Dermis blood vessel endothelial cell (primary cell): Measurements from ENCODE around the gene LIPT1. TPM values are rescaled to one million over a fixed set of nuclear protein-coding genes. Genes with fewer than 3 reads are reported as not detected.
"Not testable (repeated sequence)": the region's sequence is repeated elsewhere in the genome, so short reads cannot be mapped to it uniquely, and the experiment has no call there.

Source experiments
- DNase-seq: peaks from one replicate; pipeline ENCODE4 v3.0.0; 2010
- total RNA-seq: library from RNA; depleted of rRNA; stranded (reverse); fragments of >200 nt; gene quantifications from 2 replicates; pipeline ENCODE4 v1.2.3, GENCODE V29; 2014

LIPT1 gene
- total RNA-seq, 1 donor from 2014 or later: 7.5 TPM

DNA sequence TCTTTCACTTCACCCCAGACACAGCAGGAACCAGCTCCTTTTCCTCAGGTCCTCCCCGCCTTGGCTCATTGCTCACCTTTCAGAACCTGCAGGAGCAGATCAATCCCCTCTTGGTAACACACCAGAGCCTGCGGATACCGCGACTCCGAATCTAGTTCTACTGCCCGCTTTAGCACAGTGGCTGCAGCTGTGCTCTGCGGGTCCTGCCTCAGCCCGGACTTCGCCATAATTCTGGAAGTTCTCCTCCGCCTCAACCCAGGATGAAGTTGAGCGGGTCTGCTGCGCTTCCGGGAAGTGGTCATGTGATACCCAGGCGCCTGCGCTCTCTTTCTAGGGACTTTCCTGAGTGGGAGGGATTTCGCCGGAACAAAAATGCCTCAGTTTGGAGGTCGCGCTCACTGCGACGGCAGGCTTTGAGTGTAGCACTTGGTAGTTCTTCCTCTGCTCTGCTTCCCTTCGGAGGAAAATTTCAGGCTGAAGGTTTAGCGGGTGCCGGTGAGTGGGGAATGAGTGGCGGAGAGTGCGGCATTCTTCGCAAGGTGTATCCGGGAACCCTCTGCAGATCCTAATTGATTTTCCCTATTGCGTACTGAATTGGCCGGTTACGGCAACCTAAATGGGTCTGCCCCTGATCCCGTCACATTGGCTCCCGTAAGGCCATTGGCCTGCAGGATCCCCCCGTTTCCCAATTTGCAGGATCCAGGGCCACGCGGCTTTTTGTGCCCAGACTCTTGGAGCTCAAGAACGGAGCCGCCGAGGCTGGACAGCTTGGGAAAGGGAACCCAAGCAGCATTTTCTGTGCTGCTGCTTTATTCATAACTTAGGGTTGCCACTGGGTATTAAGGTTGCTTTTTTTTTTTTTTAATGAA is 26.2 kb downstream of the LIPT1 start, which contains the start of the genes MITD1 and MRPL30:
MITD1 (minus strand) TSS at position 304 of the 869 bp plus-strand sequence; CDS start at position 227, 77 bp downstream.
MRPL30 (plus strand) TSS at position 430 of the 869 bp plus-strand sequence. CDS start 5,020 bp downstream, outside the sequence.
- peak; percentile 98 for DNase-seq

DNA sequence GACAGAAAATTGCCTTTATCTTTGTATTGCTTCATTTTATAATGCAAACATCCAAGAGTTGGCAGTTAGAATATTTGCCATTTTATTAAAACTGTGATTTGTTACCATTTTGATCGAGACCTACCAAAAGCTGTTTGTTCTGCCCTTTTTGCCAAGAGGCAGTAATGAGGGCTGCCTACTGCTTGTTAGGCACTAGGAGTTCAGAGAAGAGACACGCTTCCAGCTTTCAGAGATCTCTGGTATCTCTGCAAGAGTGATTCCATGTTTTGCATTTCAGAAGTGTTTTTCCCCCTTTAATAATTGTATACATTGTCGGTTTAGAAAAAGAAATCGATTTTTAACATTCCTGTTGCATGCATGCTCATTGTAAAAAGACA is 26.8 kb downstream of the LIPT1 start:
- peak; percentile 12 for DNase-seq

DNA sequence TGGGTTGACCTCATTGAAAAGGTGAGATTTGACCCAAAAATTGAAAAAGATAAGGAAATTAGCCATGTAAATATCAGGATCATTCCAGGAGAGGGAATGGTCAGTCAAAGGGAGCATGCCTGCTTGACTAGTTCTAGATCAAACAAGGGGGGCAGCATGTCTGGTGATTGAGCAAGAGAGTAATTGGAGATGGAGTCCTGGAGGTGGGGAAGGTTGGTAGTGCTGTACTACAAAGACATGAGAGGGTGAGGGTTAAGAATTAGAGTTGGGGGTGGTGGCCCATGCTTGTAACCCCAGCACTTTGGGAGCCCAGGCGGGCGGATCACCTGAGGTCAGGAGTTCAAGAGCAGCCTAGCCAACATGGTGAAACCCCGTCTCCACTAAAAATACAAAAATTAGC is 28.3 kb downstream of the LIPT1 start:
- DNase-seq: no peak

DNA sequence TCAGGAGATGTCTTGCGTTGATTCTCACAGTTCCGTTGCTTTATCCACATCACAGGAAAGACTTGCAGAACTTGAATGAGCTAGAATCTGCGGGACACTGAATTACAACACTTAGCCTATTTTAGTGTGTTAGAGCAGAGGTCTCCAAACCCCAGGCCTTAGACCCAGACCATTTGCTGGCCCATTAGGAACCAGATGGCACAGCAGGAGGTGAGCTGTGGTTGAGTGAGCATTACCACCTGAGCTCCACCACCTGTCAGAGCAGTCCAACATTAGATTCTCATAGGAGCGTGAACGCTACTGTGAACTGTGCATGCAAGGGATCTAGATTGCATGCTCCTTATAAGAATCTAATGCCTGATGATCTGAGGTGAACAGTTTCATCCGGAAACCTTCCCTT is 30.0 kb downstream of the LIPT1 start:
- no peak for DNase-seq

DNA sequence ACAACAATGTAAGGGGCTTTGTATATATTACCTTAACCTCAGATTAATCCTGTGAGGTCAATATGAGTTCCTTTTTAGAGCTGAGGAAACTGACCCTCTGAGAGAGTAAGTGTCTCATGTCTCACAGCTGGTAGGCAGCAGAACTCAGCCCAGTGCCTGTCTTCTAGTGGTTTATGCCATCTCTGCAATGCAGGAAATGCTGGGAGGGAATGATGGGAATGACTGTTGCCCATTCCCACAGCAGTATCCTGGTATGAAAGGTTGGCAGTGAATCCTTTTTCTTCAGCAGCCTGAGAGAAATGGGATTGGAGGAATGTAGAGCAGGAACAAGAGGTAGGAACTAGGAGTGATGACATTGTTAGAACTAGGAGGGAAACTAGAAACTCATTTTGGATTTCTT is 32.2 kb downstream of the LIPT1 start:
- no peak for DNase-seq

DNA sequence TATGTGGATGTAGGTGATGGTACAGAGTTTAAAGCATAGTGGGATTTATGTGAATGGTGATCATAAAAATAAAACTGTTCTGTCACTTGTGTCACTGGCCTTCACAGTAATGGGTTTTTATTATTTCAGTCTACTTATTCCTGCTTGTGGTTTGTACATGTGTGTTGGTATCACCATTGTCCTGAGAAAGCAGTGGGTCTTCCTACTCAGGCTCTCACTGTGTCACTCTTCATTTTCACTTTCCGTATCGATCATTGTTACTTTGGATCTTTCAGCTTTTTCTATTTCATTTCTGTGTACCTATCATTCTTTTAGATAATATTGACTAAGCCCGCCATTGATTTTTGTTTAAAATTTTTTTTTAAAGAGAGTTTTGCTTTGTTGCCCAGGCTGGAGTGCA is 33.6 kb downstream of the LIPT1 start:
- DNase-seq: no peak

DNA sequence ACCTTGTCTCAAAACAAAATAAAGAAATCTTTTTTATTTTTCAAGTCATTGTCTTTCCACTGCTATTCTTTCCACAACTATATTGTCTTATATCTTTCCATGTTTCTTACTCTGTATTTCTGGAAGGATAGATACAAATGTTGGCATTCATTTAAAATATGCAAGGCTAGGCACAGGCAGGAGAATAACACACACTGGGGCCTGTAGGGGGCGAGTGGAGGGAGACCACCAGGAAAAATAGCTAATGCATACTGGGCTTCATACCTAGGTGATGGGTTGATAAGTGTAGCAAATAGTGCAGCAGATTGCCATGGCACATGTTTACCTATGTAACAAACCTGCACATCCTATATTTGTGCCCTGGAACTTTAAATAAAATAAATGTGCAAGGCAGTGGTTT is 35.8 kb downstream of the LIPT1 start:
- DNase-seq: peak; percentile 5

DNA sequence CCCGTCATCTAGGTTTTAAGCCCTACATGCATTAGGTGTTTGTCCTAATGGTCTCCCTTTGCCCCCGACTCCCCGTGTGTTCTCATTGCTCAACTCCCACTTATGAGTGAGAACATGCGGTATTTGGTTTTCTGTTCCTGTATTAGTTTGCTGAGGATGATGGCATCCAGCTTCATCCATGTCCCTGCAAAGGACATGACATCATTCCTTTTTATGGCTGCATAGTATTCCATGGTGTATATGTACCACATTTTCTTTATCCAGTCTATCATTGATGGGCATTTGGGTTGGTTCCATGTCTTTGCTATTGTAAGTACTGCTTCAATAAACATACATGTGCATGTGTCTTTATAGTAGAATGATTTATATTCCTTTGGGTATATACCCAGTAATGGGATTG is 37.6 kb downstream of the LIPT1 start:
- DNase-seq: not testable (repeated sequence)

DNA sequence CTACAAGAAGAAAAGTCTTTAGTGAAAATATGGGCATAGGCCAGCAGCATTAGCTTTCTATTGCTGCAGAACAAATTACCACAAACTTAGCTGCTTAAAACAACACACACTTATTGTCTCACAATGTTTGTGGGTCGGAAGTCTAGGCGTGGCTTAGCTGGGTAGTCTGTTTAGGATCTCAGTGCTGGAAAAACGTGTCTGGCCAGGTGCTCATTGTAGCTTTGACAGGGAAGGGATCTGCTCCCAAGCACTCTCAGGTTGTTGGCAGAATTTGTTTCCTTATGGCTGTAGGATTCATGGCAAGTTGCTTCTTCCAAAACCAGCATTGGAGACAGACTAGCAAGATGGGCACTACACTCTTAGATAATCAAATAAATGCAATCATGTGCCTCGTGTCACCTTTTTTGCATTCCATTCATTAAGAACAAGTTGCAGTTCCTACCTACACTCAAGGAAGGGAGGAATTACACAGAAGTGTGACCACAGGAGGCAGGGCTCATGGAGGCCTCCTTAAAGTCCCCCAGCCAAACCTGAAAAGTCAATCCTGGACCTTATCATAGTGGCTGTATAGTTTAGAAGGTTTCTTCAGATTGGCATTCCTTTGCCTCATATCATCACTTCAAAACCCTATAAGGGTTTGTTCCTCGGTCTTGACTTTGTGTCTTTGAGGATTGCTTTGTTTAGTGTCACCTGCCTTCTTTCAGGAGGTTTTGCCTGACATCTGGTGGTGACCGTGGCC is 43.5 kb downstream of the LIPT1 start:
- peak; percentile 2 for DNase-seq

DNA sequence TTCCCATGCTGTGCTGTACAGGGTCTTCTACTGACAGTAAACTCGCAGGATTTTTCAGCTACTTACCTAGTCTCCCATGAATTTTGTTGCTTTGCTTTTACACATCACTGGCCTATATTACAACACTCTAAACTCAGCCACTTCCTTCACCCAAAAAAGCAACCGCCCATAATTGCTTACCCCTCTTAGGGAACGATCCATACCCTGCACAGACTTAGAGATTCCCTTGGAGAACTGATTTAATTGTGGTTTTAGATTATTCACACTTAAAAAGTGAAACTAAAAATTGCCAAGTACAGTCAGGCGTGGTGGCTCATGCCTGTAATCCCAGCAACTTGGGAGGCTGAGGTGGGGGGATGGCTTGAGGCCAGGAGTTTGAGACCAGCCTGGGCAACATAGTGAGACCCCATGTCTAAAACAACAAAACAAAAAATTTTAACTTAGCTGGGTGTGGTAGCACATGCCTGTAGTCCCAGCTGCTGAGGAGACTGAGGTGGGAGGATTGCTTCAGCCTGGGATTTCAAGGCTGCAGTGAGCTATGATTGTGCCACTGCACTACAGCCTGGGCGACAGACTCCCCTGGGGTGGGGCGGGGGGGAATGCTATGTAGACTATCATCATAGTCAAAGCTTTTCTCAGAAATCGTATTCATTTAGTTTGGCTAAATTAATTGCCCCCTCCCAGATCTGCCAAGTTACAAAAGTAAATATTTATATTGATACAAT is 45.5 kb downstream of the LIPT1 start:
- no peak for DNase-seq

DNA sequence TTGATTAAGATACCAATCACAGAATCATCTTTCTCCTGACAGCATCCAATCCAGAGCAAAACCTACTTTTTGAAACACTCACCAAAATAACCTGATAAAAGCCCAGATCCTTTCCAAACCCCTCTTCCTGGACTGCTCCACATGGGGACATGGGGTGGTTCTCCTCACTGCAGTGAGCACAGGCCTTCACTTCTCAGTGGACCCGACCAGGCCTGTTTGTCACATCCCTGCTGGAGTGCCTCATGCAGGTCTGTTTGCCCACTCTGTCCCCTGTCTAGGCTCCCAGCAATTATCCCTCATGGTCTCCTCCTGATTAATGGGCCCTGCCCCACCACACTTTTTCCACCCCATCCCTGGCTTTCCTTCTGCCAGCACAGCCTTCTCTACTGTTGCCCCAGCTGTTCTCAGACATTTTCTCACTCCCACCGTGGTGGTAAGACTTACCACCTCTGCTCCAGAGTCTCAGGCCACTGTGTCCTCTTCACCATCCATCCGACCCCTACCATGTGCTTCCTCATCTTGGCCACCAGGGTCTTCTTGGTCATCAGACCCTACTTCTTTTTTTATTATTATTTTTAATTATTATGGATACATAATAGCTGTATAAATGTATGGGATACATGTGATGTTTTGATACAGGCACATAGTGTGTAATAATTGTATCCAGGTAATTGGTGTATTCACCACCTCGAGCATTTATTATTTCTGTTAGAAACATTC is 47.4 kb downstream of the LIPT1 start:
- DNase-seq: no peak

DNA sequence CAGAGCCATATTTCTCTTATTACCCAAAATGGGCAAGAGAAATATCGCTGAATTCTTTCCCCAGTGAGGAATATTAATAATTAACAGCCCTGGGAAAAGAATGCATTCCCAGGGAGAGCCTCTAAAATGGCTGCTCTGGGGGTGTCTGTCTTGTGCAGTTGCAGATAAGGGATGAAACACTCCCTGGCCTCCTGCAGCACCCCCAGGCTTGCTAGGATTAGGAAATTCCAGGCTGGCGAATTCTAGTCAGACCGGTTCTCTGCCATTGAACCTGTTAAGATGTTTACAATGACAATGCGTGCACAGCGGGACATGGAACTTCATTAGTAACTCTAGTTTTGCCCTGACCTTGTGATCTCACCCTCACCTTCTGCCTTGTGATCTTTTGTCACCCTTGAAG is 50.7 kb downstream of the LIPT1 start:
- DNase-seq: no peak

Other genes starting within 250 kb of the LIPT1 start
- 3.3 and 9.0 TPM in 2 replicates for gene CRACDL, start 218.7 kb upstream of the LIPT1 start, total RNA-seq
- gene C2orf15, start 13.3 kb upstream of the LIPT1 start, total RNA-seq: 0.37 TPM in 1 of 2 replicates, not detected in the other
- 1.7 and 2.9 TPM in 2 replicates for gene TSGA10, start within 50 bp of the LIPT1 start, total RNA-seq
- 24.9 and 27.7 TPM in 2 replicates for gene MITD1, start 26.1 kb downstream of the LIPT1 start, total RNA-seq
- 34.5 and 57.7 TPM in 2 replicates for gene MRPL30, start 26.2 kb downstream of the LIPT1 start, total RNA-seq
- not detected in 2 replicates for gene LYG2, start 100.7 kb downstream of the LIPT1 start, total RNA-seq
- gene LYG1, start 146.2 kb downstream of the LIPT1 start, total RNA-seq: 0.28 and 1.2 TPM in 2 replicates
- 109 and 120 TPM in 2 replicates for gene TXNDC9, start 181.4 kb downstream of the LIPT1 start, total RNA-seq
- 20.8 and 45.6 TPM in 2 replicates for gene EIF5B, start 182.4 kb downstream of the LIPT1 start, total RNA-seq